Measurements from ENCODE around the gene PYURF. TPM values are rescaled to one million over a fixed set of nuclear protein-coding genes. Genes with fewer than 3 reads are reported as not detected.

Gene PYURF, protein sequence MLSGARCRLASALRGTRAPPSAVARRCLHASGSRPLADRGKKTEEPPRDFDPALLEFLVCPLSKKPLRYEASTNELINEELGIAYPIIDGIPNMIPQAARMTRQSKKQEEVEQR
- total RNA-seq (2022; extraction: Qiagen RNA extraction; ENCODE audit: low read depth) = 75.5 to 83.5 TPM (median 80.7 TPM) in 5 replicates

DNA sequence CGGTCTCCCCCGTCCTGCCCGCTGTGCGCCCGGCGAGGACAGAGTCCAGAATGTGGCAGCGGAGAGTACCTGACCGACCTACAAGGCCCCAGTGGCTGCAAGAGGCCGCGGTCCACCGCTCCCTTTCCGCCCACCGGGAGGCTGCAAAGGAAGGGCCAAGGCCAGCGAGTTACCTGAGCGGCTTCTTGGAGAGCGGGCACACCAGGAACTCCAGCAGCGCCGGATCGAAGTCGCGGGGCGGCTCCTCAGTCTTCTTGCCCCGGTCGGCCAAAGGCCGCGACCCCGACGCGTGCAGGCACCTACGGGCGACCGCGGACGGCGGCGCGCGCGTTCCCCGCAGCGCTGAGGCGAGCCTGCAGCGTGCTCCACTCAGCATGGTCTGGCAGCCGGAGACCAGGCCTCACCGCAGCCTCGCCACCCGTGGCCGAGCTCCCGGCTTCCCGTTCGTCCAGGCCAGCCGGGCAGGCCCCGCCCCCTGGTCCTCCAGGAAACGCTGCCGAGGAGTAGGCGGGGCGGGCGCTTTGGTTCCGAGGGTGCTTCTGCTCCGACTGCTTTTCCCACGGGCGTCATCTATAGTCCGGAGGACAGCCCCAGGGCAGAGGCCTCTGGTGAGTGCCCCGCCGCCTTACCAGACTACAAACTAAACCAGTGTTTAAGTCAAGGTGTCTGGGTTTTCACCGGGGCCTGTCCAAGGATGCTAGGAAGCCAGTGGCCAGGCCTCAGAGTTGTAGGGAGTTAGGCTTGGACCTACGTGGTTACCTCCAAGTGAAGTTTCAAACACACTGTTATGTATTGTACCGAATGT lies at the start of gene PYURF:
Gene PYURF, minus strand, starts transcription at position 452 of the 805 bp plus-strand sequence. Its CDS starts 76 bp downstream, at position 376.

Other genes with a start within 250 kb of the PYURF start
- 0.39 to 1.0 TPM (median 0.64 TPM) in 5 replicates for gene PPM1K, start 239.2 kb downstream of the PYURF start, total RNA-seq (2022; extraction: Qiagen RNA extraction; ENCODE audit: low read depth)
- gene HERC6, start 144.9 kb downstream of the PYURF start, total RNA-seq (2022; extraction: Qiagen RNA extraction; ENCODE audit: low read depth) = 2.9 to 4.2 TPM (median 3.1 TPM) in 5 replicates
- 3.6 to 4.1 TPM (median 3.7 TPM) in 5 replicates for gene HERC5, start 66.7 kb downstream of the PYURF start, total RNA-seq (2022; extraction: Qiagen RNA extraction; ENCODE audit: low read depth)
- 5.7 to 8.7 TPM (median 7.9 TPM) in 5 replicates for gene HERC3, start 68.7 kb upstream of the PYURF start, total RNA-seq (2022; extraction: Qiagen RNA extraction; ENCODE audit: low read depth)
- gene NAP1L5, start 174.1 kb upstream of the PYURF start, total RNA-seq (2022; extraction: Qiagen RNA extraction; ENCODE audit: low read depth) = 1.8 to 2.4 TPM (median 2.4 TPM) in 5 replicates

Measured in A549 treated with GW870086 at 1 μM for 4 hours (cell line).